ENCODE results near the gene MAP3K12.

GRCh38 chr12:53501615-53502181 lies 2.4 kb upstream of the MAP3K12 start:
- TF ChIP-seq EZH2 (IDR thresholded peaks at IDR 0.05; ENCODE audit: low read length, missing control alignments): no peak
- no peak for TF ChIP-seq CTCF (conservative IDR thresholded peaks at IDR 0.05 in 1 of 2, IDR thresholded peaks at IDR 0.05 in 1 of 2; ENCODE audit: low read depth in 1 of 2, low read length in 2 of 2)

Measured in fibroblast of lung (primary cell).